Mesenchymal stem cell (in vitro differentiated cells and primary cell): ENCODE measurements around the gene CDHR4.

Experiments used
- DNase-seq: peaks from one replicate; pipeline ENCODE4 v3.0.0-alpha.2; 2013
- H2AFZ ChIP-seq: one replicate; pipeline ENCODE4 v1.6.1; 2013; ENCODE audit warnings: low read depth, mild to moderate bottlenecking, control low read depth, inconsistent platforms, low read length, moderate library complexity
- H2AK5ac ChIP-seq: 2 replicates; pipeline ENCODE4 v1.6.1; 2013; ENCODE audit warnings: low read length, moderate library complexity, mild to moderate bottlenecking, inconsistent platforms; ENCODE audit not compliant: severe bottlenecking
- H2BK120ac ChIP-seq: one replicate; pipeline ENCODE4 v1.6.1; 2013; ENCODE audit warnings: low read depth, mild to moderate bottlenecking, inconsistent platforms, low read length, moderate library complexity
- H2BK12ac ChIP-seq, 2 experiments: one replicate each; pipeline ENCODE4 v1.6.1; 2013; ENCODE audit warnings: inconsistent platforms in 2 of 2, low read length in 2 of 2, mild to moderate bottlenecking in 2 of 2, moderate library complexity in 2 of 2, control low read depth in 1 of 2
- H2BK15ac ChIP-seq: one replicate; pipeline ENCODE4 v1.6.1; 2013; ENCODE audit warnings: mild to moderate bottlenecking, low read depth, inconsistent platforms; ENCODE audit not compliant: poor library complexity, severe bottlenecking
- H2BK5ac ChIP-seq: 2 replicates; pipeline ENCODE4 v1.6.1; 2013; ENCODE audit warnings: low read depth, mild to moderate bottlenecking, low read length, control low read depth, inconsistent platforms; ENCODE audit not compliant: poor library complexity, severe bottlenecking
- H3K14ac ChIP-seq, 2 experiments: one replicate each; pipeline ENCODE4 v1.6.1; 2013; ENCODE audit warnings: inconsistent platforms in 2 of 2, low read length in 2 of 2, control low read depth in 1 of 2, mild to moderate bottlenecking in 1 of 2, moderate library complexity in 1 of 2
- H3K18ac ChIP-seq, 2 experiments: one replicate each; pipeline ENCODE4 v1.6.1; 2013; ENCODE audit warnings: inconsistent platforms in 2 of 2, low read length in 2 of 2, control low read depth in 1 of 2, low read depth in 1 of 2, mild to moderate bottlenecking in 1 of 2
- H3K23ac ChIP-seq, 2 experiments: one replicate each; pipeline ENCODE4 v1.6.1; 2013; ENCODE audit warnings: inconsistent platforms in 2 of 2, low read length in 2 of 2, mild to moderate bottlenecking in 2 of 2, moderate library complexity in 2 of 2, control low read depth in 1 of 2
- H3K27ac ChIP-seq: 2 replicates; pipeline ENCODE4 v1.5.1; 2013; ENCODE audit warnings: mild to moderate bottlenecking, moderate library complexity, low read length, control low read depth, inconsistent platforms; ENCODE audit not compliant: poor library complexity, severe bottlenecking
- H3K27me3 ChIP-seq, 2 experiments: 2 replicates each; pipeline versions ENCODE4 v1.6.1 to v1.7.0; 2013; ENCODE audit warnings: low read length in 2 of 2, mild to moderate bottlenecking in 2 of 2, moderate library complexity in 2 of 2, control low read depth in 1 of 2, inconsistent platforms in 1 of 2; ENCODE audit not compliant: control insufficient read depth in 1 of 2, insufficient read depth in 1 of 2
- H3K36me3 ChIP-seq, 2 experiments: 2 replicates each; pipeline versions ENCODE4 v1.6.1 to v1.7.0; 2013; ENCODE audit warnings: low read length in 2 of 2, control low read depth in 1 of 2, inconsistent platforms in 1 of 2, low read depth in 1 of 2, mild to moderate bottlenecking in 1 of 2; ENCODE audit not compliant: insufficient read depth in 2 of 2, control insufficient read depth in 1 of 2
- H3K4ac ChIP-seq, 2 experiments: one replicate each; pipeline ENCODE4 v1.6.1; 2013; ENCODE audit warnings: inconsistent platforms in 2 of 2, low read length in 2 of 2, mild to moderate bottlenecking in 2 of 2, moderate library complexity in 2 of 2, control low read depth in 1 of 2, low read depth in 1 of 2
- H3K4me1 ChIP-seq: 2 replicates; pipeline ENCODE4 v1.6.1; 2013; ENCODE audit warnings: low read depth, low read length, control low read depth; ENCODE audit not compliant: control insufficient read depth, insufficient read depth
- H3K4me2 ChIP-seq: 2 replicates; pipeline ENCODE4 v1.6.1; 2013; ENCODE audit warnings: low read length, mild to moderate bottlenecking, inconsistent platforms; ENCODE audit not compliant: poor library complexity, severe bottlenecking
- H3K4me3 ChIP-seq, 2 experiments: 2 replicates each; pipeline versions ENCODE4 v1.5.1 to v1.7.0; 2013; ENCODE audit warnings: low read length in 2 of 2, mild to moderate bottlenecking in 2 of 2, control low read depth in 1 of 2, low read depth in 1 of 2; ENCODE audit not compliant: insufficient read depth in 1 of 2
- H3K79me1 ChIP-seq: replicated peaks from 2 replicates; pipeline ENCODE4 v1.6.1; 2013; ENCODE audit warnings: mild to moderate bottlenecking, control low read depth, low read length, inconsistent platforms; ENCODE audit not compliant: poor library complexity, severe bottlenecking
- H3K9ac ChIP-seq: 2 replicates; pipeline ENCODE4 v1.7.0; 2013; ENCODE audit warnings: mild to moderate bottlenecking, low read length, moderate library complexity
- H3K9me3 ChIP-seq: 2 replicates; pipeline ENCODE4 v1.7.0; 2013; ENCODE audit warnings: mild to moderate bottlenecking, low read length; ENCODE audit not compliant: control insufficient read depth
- H4K8ac ChIP-seq: one replicate; pipeline ENCODE4 v1.6.1; 2013; ENCODE audit warnings: inconsistent platforms, mild to moderate bottlenecking, low read length, moderate library complexity
- H4K91ac ChIP-seq: one replicate; pipeline ENCODE4 v1.6.1; 2013; ENCODE audit warnings: mild to moderate bottlenecking, low read length, inconsistent platforms
- WGBS: methylation state at CpG from one replicate; pipeline ENCODE4 v1.1.7; 2013; ENCODE audit warnings: mixed read lengths; 5-methylcytosine and 5-hydroxymethylcytosine counted together

Gene CDHR4

DNA sequence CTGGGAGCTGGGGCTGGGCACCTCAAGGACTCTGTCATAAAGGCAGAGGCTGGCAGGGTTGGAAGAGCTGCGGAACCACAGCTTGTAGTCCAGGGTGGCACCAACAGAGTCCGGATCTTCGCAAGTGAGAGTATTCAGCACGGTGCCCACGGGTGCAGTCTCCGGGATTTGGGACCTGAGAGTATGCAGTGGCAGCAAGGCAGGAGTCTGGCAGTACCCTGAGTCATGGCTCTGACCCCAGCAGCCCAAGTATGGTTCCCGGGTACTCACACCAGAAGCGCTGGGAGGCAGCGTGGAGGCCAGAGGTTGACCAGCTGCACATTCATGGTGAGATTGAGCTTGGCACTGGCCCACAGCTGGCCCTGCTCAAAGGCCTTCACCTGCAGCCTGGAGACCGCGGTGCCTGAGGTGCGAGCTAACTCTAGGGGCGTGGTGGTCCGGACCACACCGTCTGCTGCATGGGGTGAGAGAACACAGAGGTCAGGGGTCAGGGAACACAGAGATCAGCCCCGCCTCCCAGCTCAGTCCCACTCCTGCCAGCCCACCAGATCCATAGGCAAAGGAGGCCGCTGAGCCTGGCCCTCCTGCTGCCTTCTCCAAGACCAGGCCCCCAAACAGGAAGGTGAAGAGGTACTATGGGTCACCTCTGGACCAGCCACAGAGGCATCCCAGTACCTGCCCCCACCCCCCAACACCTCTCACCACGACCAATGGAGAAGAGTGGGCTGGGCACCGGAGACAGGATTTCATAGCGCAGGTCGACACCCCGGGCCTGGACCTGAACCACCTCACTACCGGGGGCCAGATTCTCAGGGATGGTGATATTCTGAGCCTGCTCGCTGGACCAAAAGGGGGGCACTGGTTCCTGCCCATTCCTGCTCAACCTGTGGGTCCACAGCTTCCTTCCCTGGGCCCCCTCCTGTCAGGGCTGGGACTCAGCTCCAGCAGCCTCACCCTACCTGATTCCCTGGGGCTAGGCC is 4.5 kb downstream of the CDHR4 start:
- Histone ChIP-seq H2BK12ac (no peak overlapping the region), H3K4me2 (no peak overlapping the region), H3K4me1 (peaks cover 3% of the 10 kb centered on the region), H3K27ac (no peak overlapping the region), H3K9me3 (no peaks in the 10 kb centered on the region), H3K14ac (no peak overlapping the region), H2BK15ac (no peak overlapping the region), H2AK5ac (no peak overlapping the region), H4K91ac (no peak overlapping the region), H3K9ac (no peak overlapping the region), H3K23ac (no peak overlapping the region), H4K8ac (no peak overlapping the region), H3K36me3 (no peaks in the 10 kb centered on the region), H3K27me3 (no peaks in the 10 kb centered on the region), H2BK5ac (no peak overlapping the region), H2AFZ (no peak overlapping the region), H3K79me1 (no peaks in the 10 kb centered on the region), H3K4me3 (no peak overlapping the region), H3K18ac (peak overlapping the region in 1 of 2 experiments; percentile 26), H3K4ac (no peak overlapping the region), H2BK120ac (no peak overlapping the region)
- DNase-seq = no peak
- WGBS = 87% methylated on average over 24 of the region's 24 CpGs

DNA sequence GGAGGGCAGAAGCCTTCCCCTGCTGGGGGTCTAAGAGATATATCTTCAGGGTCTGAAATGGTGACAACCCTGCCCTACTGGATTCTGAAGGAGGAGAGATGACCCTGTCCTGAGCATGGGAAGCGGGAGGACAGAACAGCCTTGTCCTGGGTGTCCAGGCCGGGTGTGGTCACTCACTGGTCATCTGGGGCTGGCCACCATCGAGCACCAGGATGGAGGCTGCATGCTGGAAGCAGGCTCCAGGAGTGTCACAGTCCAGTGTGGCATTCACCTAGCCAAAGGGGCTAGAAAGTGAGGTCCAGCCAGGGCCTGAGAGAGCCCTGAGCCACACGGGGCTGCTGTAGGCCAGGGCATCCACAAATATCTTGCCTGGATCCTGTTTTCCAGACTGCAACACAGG is 5.2 kb downstream of the CDHR4 start:
- no peak overlapping the region for H3K4ac ChIP-seq

GRCh38 chr3:49793486-49794085 is 6.1 kb downstream of the CDHR4 start:
- H2AFZ ChIP-seq = no peak overlapping the region
- H4K8ac ChIP-seq = no peak overlapping the region
- no peak overlapping the region for H4K91ac ChIP-seq
- no peaks in the 10 kb centered on the region for H3K79me1 ChIP-seq
- no peak for DNase-seq
- H3K9ac ChIP-seq = no peak overlapping the region
- no peaks in the 10 kb centered on the region for H3K9me3 ChIP-seq
- no peak overlapping the region for H2AK5ac ChIP-seq
- no peak overlapping the region for H3K14ac ChIP-seq
- H3K27me3 ChIP-seq = no peaks in the 10 kb centered on the region
- H3K4me3 ChIP-seq = no peak overlapping the region
- no peaks in the 10 kb centered on the region for H3K36me3 ChIP-seq
- H3K4me1 ChIP-seq = no peaks in the 10 kb centered on the region
- H3K18ac ChIP-seq = no peak overlapping the region
- H3K4ac ChIP-seq = no peak overlapping the region
- H3K23ac ChIP-seq = no peak overlapping the region
- no peak overlapping the region for H2BK120ac ChIP-seq
- 90% methylated on average over 13 of the region's 13 CpGs for WGBS
- no peak overlapping the region for H3K27ac ChIP-seq
- no peak overlapping the region for H2BK5ac ChIP-seq
- no peak overlapping the region for H2BK12ac ChIP-seq
- H2BK15ac ChIP-seq = no peak overlapping the region
- H3K4me2 ChIP-seq = no peak overlapping the region

More for the DNA sequence above, 5.2 kb downstream of the CDHR4 start:
- H2BK12ac ChIP-seq = no peak overlapping the region
- no peak overlapping the region for H2AK5ac ChIP-seq
- H3K27me3 ChIP-seq = no peaks in the 10 kb centered on the region
- no peak overlapping the region for H2BK5ac ChIP-seq
- no peak overlapping the region for H3K18ac ChIP-seq
- H3K4me1 ChIP-seq = peaks cover 1% of the 10 kb centered on the region
- H3K9me3 ChIP-seq = no peaks in the 10 kb centered on the region
- H2BK15ac ChIP-seq = no peak overlapping the region
- no peak overlapping the region for H3K23ac ChIP-seq
- H2AFZ ChIP-seq = no peak overlapping the region
- no peak overlapping the region for H3K9ac ChIP-seq
- no peak overlapping the region for H4K8ac ChIP-seq
- H2BK120ac ChIP-seq = no peak overlapping the region
- no peaks in the 10 kb centered on the region for H3K79me1 ChIP-seq
- H4K91ac ChIP-seq = peak overlapping the region; percentile 37
- H3K4me3 ChIP-seq = no peak overlapping the region
- no peak for DNase-seq
- H3K36me3 ChIP-seq = no peaks in the 10 kb centered on the region
- no peak overlapping the region for H3K4me2 ChIP-seq
- 94% methylated on average over 4 of the region's 4 CpGs for WGBS
- H3K27ac ChIP-seq = no peak overlapping the region
- no peak overlapping the region for H3K14ac ChIP-seq

DNA sequence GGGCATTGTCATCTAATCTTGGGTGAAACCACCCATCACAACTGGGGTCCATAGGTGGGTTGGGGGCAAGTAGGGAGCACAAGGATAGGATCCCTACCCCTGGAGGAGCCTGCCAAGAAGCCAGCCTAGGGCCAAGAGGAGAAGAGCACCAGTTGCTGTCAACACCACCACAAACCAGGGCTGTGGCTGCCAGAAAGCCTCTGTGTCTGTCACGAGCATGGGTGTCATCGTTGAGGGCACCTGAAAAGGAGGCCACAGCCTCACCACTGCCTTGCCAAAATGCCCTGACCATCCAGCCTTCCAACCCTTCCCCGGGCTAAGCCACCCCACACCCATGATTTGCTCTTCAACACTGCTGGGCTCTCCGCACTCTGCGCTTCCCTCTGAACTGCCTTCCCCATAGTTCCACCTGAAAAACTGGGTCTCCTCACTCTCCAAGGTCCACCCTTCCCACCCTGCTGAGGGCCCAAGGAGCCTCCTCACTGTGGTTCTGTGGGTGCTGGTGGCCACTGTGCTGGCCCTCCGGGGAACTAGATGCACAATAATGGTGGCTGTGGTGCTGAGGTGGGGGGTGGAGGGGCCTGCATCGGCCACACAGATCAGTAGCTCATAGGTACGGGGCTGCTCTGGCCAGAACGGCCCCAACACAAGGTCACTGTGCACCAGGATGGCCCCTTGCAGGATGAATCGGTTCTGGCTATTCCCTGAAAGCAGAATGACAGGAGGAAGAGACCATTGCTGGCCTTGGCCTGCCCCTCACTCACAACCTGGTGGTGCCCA is 7.1 kb downstream of the CDHR4 start:
- H2BK120ac ChIP-seq = no peak overlapping the region
- H2AK5ac ChIP-seq = no peak overlapping the region
- no peak overlapping the region for H3K23ac ChIP-seq
- H3K4me1 ChIP-seq = no peaks in the 10 kb centered on the region
- no peak overlapping the region for H3K4me2 ChIP-seq
- no peak overlapping the region for H3K4me3 ChIP-seq
- no peak overlapping the region for H3K18ac ChIP-seq
- H4K8ac ChIP-seq = no peak overlapping the region
- no peak overlapping the region for H3K27ac ChIP-seq
- no peaks in the 10 kb centered on the region for H3K79me1 ChIP-seq
- H2AFZ ChIP-seq = no peak overlapping the region
- H3K4ac ChIP-seq = no peak overlapping the region
- 95% methylated on average over 10 of the region's 10 CpGs for WGBS
- H2BK5ac ChIP-seq = no peak overlapping the region
- H3K9me3 ChIP-seq = no peaks in the 10 kb centered on the region
- no peaks in the 10 kb centered on the region for H3K27me3 ChIP-seq
- H2BK12ac ChIP-seq = no peak overlapping the region
- no peak overlapping the region for H2BK15ac ChIP-seq
- no peaks in the 10 kb centered on the region for H3K36me3 ChIP-seq
- H4K91ac ChIP-seq = no peak overlapping the region
- no peak overlapping the region for H3K9ac ChIP-seq
- no peak for DNase-seq
- H3K14ac ChIP-seq = no peak overlapping the region
